Omental fat pad (tissue), 4 donors: Measurements from ENCODE around the gene NRG3. TPM values are rescaled to one million over a fixed set of nuclear protein-coding genes. Genes with fewer than 3 reads are reported as not detected.

Experiments
- ATAC-seq: fragments of 150-250 bp; one replicate; pipeline ENCODE4 v1.9.1; 2016; ENCODE audit warnings: mild to moderate bottlenecking, moderate library complexity; ENCODE audit not compliant: low FRiP score
- DNase-seq: peaks from one replicate; pipeline ENCODE4 v3.0.0-alpha.2; 2019; ENCODE audit warnings: low spot score
- total RNA-seq, 4 donors: library from RNA; depleted of rRNA; stranded (reverse); fragments of >200 nt; gene quantifications; one replicate each; pipeline ENCODE4 v1.1.0, GENCODE V29; 2016
- TF ChIP-seq, protein P1 (sequence below), 3 donors: fragments of 450-650 bp; IDR thresholded peaks; one replicate each; pipeline ENCODE4 v1.5.1; 2016 to 2017; ENCODE audit warnings: antibody characterized with exemption in 3 of 3, mild to moderate bottlenecking in 3 of 3, moderate library complexity in 2 of 3

NRG3 gene
- total RNA-seq, 4 donors from 2014 or later, result 0.19 to 0.47 (median 0.38) TPM; not detected in 1

DNA sequence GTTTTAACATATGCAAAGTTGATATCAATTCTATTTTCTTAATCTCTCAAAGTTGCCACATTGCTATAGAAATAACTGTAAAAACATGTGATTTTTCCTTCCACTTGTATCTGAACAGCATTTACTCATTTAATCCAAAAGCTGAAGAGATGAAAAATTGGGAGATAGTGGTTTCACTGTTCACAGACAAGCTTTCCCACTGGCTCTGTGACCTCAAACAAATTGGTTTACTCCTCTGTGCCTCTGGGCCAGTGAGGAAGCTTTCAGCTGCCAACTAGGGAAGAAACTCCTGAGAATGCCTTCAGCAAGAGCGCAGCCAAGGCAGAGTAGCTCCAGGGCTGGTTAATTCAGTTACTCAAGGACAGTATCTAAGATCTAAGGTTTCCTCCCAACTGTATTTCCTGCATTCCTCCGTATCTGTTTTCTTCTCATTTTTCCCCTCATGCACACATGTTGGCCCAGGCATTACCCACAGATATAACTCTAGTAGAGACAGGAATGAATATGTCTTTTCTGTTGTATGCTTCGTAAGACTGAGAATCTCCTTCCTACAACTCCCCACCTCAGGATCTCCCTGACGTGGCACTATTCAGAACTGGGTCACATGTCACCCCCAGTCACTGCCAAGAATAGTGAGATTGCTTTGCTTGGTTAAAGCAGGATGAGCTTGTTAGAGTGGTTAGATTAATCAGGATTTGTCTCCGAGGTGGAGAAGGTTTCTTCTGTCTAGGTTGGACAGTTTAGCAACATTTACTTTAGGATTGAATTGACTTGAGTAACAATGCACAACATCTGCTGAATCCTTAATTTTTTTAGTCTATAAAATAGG is 315.7 kb downstream of the NRG3 start:
- DNase-seq (no peak), ATAC-seq (peak; percentile 70)
- TF ChIP-seq, protein P1, sequence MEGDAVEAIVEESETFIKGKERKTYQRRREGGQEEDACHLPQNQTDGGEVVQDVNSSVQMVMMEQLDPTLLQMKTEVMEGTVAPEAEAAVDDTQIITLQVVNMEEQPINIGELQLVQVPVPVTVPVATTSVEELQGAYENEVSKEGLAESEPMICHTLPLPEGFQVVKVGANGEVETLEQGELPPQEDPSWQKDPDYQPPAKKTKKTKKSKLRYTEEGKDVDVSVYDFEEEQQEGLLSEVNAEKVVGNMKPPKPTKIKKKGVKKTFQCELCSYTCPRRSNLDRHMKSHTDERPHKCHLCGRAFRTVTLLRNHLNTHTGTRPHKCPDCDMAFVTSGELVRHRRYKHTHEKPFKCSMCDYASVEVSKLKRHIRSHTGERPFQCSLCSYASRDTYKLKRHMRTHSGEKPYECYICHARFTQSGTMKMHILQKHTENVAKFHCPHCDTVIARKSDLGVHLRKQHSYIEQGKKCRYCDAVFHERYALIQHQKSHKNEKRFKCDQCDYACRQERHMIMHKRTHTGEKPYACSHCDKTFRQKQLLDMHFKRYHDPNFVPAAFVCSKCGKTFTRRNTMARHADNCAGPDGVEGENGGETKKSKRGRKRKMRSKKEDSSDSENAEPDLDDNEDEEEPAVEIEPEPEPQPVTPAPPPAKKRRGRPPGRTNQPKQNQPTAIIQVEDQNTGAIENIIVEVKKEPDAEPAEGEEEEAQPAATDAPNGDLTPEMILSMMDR (IDR thresholded peaks at IDR 0.05), result no peak

DNA sequence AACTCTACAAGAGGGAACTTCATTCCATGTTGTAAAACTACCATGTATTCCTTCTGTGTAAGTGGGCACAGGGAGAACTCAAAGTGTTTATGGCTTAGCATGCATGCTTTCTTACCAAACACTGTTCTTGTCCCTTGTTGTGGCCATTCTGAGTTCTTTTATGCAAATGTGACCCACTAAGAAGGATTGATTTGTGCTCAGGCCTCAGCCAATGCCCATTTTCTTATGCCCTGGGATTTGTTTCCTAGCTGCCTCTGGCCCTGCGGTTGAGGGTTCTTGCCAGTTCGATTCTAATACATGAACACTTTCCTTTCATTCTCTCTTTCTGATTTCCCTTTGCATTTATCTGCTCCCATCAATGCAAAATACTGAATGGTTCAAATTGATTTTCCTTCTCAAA is 316.7 kb downstream of the NRG3 start:
- TF ChIP-seq, protein P1 (IDR thresholded peaks at IDR 0.05), result no peak
- no peak for DNase-seq
- no peak for ATAC-seq

DNA sequence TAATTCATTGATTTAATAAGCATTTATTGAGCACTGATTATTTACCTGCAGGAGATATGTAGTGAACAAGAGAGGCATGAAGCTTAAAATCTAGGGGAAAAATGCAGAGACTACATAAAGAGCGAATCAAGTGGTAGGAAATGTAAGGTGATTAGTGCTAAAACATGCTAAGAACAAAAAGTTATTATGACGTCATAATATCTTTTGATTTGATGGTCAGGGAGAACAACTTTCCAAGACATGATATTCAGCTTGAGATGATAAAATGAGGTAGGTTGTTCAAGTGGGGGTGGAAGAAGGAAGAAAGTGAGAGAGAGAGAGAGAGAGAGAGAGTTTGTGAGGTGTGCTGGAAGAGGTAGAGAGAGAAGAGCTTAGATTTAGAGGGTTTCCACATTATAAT is 317.7 kb downstream of the NRG3 start:
- ATAC-seq (no peak), DNase-seq (no peak)
- TF ChIP-seq, protein P1 (IDR thresholded peaks at IDR 0.05), result no peak

DNA sequence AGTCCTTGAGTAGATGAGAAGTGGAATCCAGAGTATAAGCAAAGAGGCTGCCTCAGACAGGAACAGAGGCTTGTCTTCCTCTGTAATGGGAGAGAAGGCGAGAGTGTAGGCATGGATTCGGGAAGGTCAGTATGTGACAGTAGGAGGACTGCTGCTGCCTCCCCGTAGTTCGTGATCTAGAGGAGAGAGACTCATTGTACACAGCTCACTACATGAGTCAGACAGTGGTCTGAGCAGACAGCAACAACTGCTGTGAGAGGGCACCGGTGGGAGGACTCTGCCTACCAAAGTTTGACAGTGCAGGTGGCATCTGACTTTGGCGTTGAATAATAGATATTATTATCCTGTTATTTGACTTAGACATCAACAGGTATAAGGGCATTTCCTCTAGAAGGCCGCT is 319.4 kb downstream of the NRG3 start:
- DNase-seq (no peak), ATAC-seq (no peak)
- TF ChIP-seq, protein P1 (IDR thresholded peaks at IDR 0.05), result no peak

DNA sequence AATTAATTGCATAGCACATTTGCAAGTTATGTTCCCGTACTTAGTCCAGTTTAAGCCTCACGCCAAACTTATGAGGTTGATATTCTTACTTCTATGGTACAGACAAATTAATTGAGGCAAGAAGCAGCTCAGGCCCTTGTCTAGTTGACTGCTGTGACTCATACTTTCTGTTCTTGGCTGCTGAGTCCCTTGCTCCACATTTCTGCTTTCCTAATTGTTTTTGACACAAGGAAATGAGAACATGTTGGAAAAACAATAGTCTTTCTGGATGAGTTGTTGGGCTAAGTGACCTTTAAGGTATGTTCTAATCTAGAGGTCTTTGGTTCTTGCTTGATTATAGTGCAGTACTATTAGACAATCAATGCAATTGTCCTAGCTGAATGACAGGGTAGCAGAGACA is 331.8 kb downstream of the NRG3 start:
- TF ChIP-seq, protein P1 (IDR thresholded peaks at IDR 0.05), result no peak
- DNase-seq (no peak), ATAC-seq (no peak)

DNA sequence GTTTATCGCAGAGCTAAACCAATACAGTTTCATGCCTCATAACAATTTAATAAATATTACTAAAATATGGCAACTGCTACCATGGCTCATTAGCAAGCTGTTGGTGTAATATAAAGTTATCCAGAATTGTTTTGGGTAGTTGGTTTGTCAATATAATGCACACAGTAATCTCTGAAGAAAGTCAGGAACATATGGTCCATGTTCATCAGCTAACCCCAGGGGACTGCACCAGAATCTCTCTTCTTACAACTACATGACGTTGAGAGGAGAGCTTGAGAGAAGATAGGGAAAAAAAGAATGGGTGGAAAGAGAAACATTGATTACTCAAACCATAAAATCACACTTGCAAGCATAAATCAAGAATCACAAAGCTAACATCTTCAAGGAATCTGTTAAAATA is 333.7 kb downstream of the NRG3 start:
- TF ChIP-seq, protein P1 (IDR thresholded peaks at IDR 0.05), result no peak
- no peak for ATAC-seq
- no peak for DNase-seq

DNA sequence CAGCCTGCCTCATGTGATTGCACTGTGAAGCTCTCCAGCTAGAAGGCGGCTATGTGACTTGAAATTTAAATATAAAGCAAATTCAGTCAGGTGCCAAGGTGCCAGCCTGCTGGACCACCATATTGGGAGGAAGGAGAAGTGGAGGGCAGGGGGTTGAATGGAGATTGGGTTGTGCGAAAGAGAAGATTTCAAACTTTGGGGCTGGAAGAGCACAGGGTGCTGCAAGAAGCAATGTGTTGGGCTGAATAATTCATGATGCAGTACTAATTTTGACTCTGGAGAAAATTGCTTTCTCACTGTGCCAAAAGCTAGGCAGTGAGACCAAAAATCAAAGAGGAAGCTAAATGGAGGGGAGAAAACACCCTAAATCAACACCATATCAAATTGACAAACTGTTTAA is 335.3 kb downstream of the NRG3 start:
- TF ChIP-seq, protein P1 (IDR thresholded peaks at IDR 0.05), result no peak
- no peak for DNase-seq
- no peak for ATAC-seq
